ENCODE results near the gene PARP8. TPM values are rescaled to one million over a fixed set of nuclear protein-coding genes. Genes with fewer than 3 reads are reported as not detected.
"Not testable (repeated sequence)": the region's sequence is repeated elsewhere in the genome, so short reads cannot be mapped to it uniquely, and the experiment has no call there.

The PARP8 gene
- total RNA-seq, 3 donors from 2014 or later: 24.3 to 41.7 (median 26.2) TPM

GRCh38 chr5:50663636-50664035 lies 2.8 kb upstream of the PARP8 start:
- Histone ChIP-seq H3K4me1 (no peaks in the 10 kb centered on the region), H3K9me3 (no peaks in the 10 kb centered on the region), H3K4me3 (no peak overlapping the region), H3K36me3 (no peaks in the 10 kb centered on the region), H3K27me3 (no peaks in the 10 kb centered on the region), H3K27ac (no peak overlapping the region)
- no peak for DNase-seq (ENCODE audit: low spot score in 2 of 2)
- no peak for TF ChIP-seq POLR2AphosphoS5 (IDR thresholded peaks at IDR 0.05)
- TF ChIP-seq CTCF (IDR thresholded peaks at IDR 0.05): no peak
- no peak for TF ChIP-seq POLR2A (IDR thresholded peaks at IDR 0.05)
- intact Hi-C loops (cut with DNase I; ENCODE audit: low total_unique reads): no loop called here

GRCh38 chr5:50665091-50665490 lies 1.3 kb upstream of the PARP8 start:
- intact Hi-C loops (cut with DNase I; ENCODE audit: low total_unique reads): no loop called here
- no peak for DNase-seq (ENCODE audit: low spot score in 2 of 2)
- no peaks in the 10 kb centered on the region for H3K4me1 ChIP-seq
- no peaks in the 10 kb centered on the region for H3K9me3 ChIP-seq
- no peaks in the 10 kb centered on the region for H3K36me3 ChIP-seq
- no peak overlapping the region for H3K27ac ChIP-seq
- TF ChIP-seq POLR2A (IDR thresholded peaks at IDR 0.05): no peak
- TF ChIP-seq CTCF (IDR thresholded peaks at IDR 0.05): no peak
- no peak for TF ChIP-seq POLR2AphosphoS5 (IDR thresholded peaks at IDR 0.05)
- H3K27me3 ChIP-seq: no peaks in the 10 kb centered on the region
- H3K4me3 ChIP-seq: no peak overlapping the region

- intact Hi-C loops (cut with DNase I; ENCODE audit: low total_unique reads); H3K9me3 ChIP-seq; H3K36me3 ChIP-seq; H3K27me3 ChIP-seq; DNase-seq (ENCODE audit: low spot score in 2 of 2); H3K4me1 ChIP-seq: not testable (repeated sequence)
- Histone ChIP-seq H3K27ac (peak overlapping the region; percentile 5 to 91), H3K4me3 (peak overlapping the region; percentile 61 to 85 (median 78))
Observed at GRCh38 chr5:50665761-50666202, 655 bp upstream of the PARP8 start.

- H3K9me3 ChIP-seq: no peaks in the 10 kb centered on the region
- H3K27me3 ChIP-seq: no peaks in the 10 kb centered on the region
- H3K36me3 ChIP-seq: no peaks in the 10 kb centered on the region
- DNase-seq (ENCODE audit: low spot score in 2 of 2): peak; percentile 27 to 57
- intact Hi-C loops (cut with DNase I; ENCODE audit: low total_unique reads): no loop called here
- H3K4me1 ChIP-seq: no peaks in the 10 kb centered on the region
- H3K4me3 ChIP-seq: peak overlapping the region; percentile 61 to 85 (median 78)
- TF ChIP-seq POLR2A (IDR thresholded peaks at IDR 0.05) (no peak), POLR2AphosphoS5 (IDR thresholded peaks at IDR 0.05) (peak in 1 of 3 donors; percentile 19)
- peak overlapping the region; percentile 77 to 91 for H3K27ac ChIP-seq
Observed at GRCh38 chr5:50667023-50667652, 701 bp downstream of the PARP8 start.

- Histone ChIP-seq H3K27me3 (no peaks in the 10 kb centered on the region), H3K4me3 (peak overlapping the region; percentile 61 to 85 (median 78)), H3K4me1 (no peaks in the 10 kb centered on the region), H3K9me3 (no peaks in the 10 kb centered on the region), H3K27ac (peak overlapping the region; percentile 77 to 91), H3K36me3 (no peaks in the 10 kb centered on the region)
- intact Hi-C loops (cut with DNase I; ENCODE audit: low total_unique reads): no loop called here
- TF ChIP-seq CTCF (IDR thresholded peaks at IDR 0.05) (no peak), POLR2A (IDR thresholded peaks at IDR 0.05) (no peak), POLR2AphosphoS5 (IDR thresholded peaks at IDR 0.05) (peak in 2 of 3 donors; percentile 9 to 12)
- DNase-seq (ENCODE audit: low spot score in 2 of 2): peak; percentile 30 to 54
Observed at GRCh38 chr5:50667653-50668595, 1.5 kb downstream of the PARP8 start.

- H3K4me1 ChIP-seq; DNase-seq (ENCODE audit: low spot score in 2 of 2); H3K36me3 ChIP-seq; H3K9me3 ChIP-seq; intact Hi-C loops (cut with DNase I; ENCODE audit: low total_unique reads); H3K27me3 ChIP-seq: not testable (repeated sequence)
- H3K27ac ChIP-seq: peak overlapping the region; percentile 77 to 91
- H3K4me3 ChIP-seq: peak overlapping the region in 2 of 3 donors; percentile 78 to 85
Observed at GRCh38 chr5:50668636-50669035, 2.2 kb downstream of the PARP8 start.
